Osteocyte (in vitro differentiated cells): ENCODE data around the gene GRID1. TPM values are rescaled to one million over a fixed set of nuclear protein-coding genes. Genes with fewer than 3 reads are reported as not detected.

Source experiments
- DNase-seq: peaks from one replicate; pipeline ENCODE4 v3.0.0; 2021; ENCODE audit warnings: mixed read lengths; ENCODE audit not compliant: unreplicated experiment; ENCODE audit errors: extremely low spot score
- H3K27ac Mint-ChIP-seq: one replicate; pipeline ENCODE4 v1.8.0; 2021; ENCODE audit warnings: mild to moderate bottlenecking, mixed read lengths; ENCODE audit not compliant: unreplicated experiment
- H3K27me3 Mint-ChIP-seq: one replicate; pipeline ENCODE4 v1.8.0; 2021; ENCODE audit warnings: mixed read lengths; ENCODE audit not compliant: unreplicated experiment
- H3K36me3 Mint-ChIP-seq: one replicate; pipeline ENCODE4 v1.8.0; 2021; ENCODE audit warnings: mixed read lengths; ENCODE audit not compliant: unreplicated experiment
- H3K4me1 Mint-ChIP-seq: one replicate; pipeline ENCODE4 v1.8.0; 2021; ENCODE audit warnings: mixed read lengths; ENCODE audit not compliant: unreplicated experiment
- H3K4me3 Mint-ChIP-seq: one replicate; pipeline ENCODE4 v1.8.0; 2021; ENCODE audit warnings: mild to moderate bottlenecking, moderate library complexity, mixed read lengths; ENCODE audit not compliant: unreplicated experiment
- H3K9me3 Mint-ChIP-seq: one replicate; pipeline ENCODE4 v1.8.0; 2021; ENCODE audit warnings: mixed read lengths; ENCODE audit not compliant: unreplicated experiment
- CTCF ChIP-seq: fragments of 200-600 bp; sonication (generic); IDR thresholded peaks from 2 replicates; pipeline ENCODE4 v1.5.0; 2021; ENCODE audit warnings: antibody characterized with exemption, mild to moderate bottlenecking, moderate library complexity
- total RNA-seq: library from RNA; stranded (reverse); gene quantifications from 2 replicates; pipeline ENCODE4 v1.2.1, GENCODE V29; 2021

Gene GRID1
- total RNA-seq, 1 donor from 2014 or later, result 0.11 TPM

GRCh38 chr10:85874208-85874607 is 492.4 kb downstream of the GRID1 start:
- Mint-ChIP-seq H3K4me3 (no peak overlapping the region), H3K9me3 (peaks cover 13% of the 10 kb centered on the region), H3K36me3 (no peaks in the 10 kb centered on the region), H3K4me1 (no peaks in the 10 kb centered on the region), H3K27ac (no peak overlapping the region), H3K27me3 (no peaks in the 10 kb centered on the region)
- DNase-seq, result no peak
- no peak for TF ChIP-seq CTCF

- Mint-ChIP-seq H3K9me3 (peaks cover 13% of the 10 kb centered on the region), H3K27me3 (no peaks in the 10 kb centered on the region), H3K27ac (no peak overlapping the region), H3K36me3 (no peaks in the 10 kb centered on the region), H3K4me3 (no peak overlapping the region), H3K4me1 (no peaks in the 10 kb centered on the region)
- DNase-seq, result no peak
- TF ChIP-seq CTCF, result no peak
These were observed 493.5 kb downstream of the GRID1 start for GRCh38 chr10:85873063-85873462.

- peaks cover 4% of the 10 kb centered on the region for H3K27me3 Mint-ChIP-seq
- DNase-seq, result no peak
- H3K27ac Mint-ChIP-seq, result no peak overlapping the region
- H3K4me1 Mint-ChIP-seq, result no peaks in the 10 kb centered on the region
- no peak for TF ChIP-seq CTCF
- no peaks in the 10 kb centered on the region for H3K9me3 Mint-ChIP-seq
- no peak overlapping the region for H3K4me3 Mint-ChIP-seq
- H3K36me3 Mint-ChIP-seq, result no peaks in the 10 kb centered on the region
These were observed 497.7 kb downstream of the GRID1 start for GRCh38 chr10:85868627-85869499.

GRCh38 chr10:85864868-85865526 is 501.6 kb downstream of the GRID1 start:
- no peak overlapping the region for H3K4me3 Mint-ChIP-seq
- H3K27me3 Mint-ChIP-seq, result peaks cover 4% of the 10 kb centered on the region
- H3K27ac Mint-ChIP-seq, result no peak overlapping the region
- TF ChIP-seq CTCF, result no peak
- peaks cover 5% of the 10 kb centered on the region for H3K9me3 Mint-ChIP-seq
- no peak for DNase-seq
- no peaks in the 10 kb centered on the region for H3K36me3 Mint-ChIP-seq
- H3K4me1 Mint-ChIP-seq, result no peaks in the 10 kb centered on the region

GRCh38 chr10:85864173-85864549 is 502.4 kb downstream of the GRID1 start:
- Mint-ChIP-seq H3K27ac (no peak overlapping the region), H3K36me3 (no peaks in the 10 kb centered on the region), H3K4me3 (no peak overlapping the region), H3K9me3 (peaks cover 5% of the 10 kb centered on the region), H3K27me3 (peaks cover 4% of the 10 kb centered on the region), H3K4me1 (no peaks in the 10 kb centered on the region)
- no peak for TF ChIP-seq CTCF
- DNase-seq, result no peak
